Measurements from ENCODE around the gene TMBIM6.
A peak's percentile ranks its signal among the peaks of the same experiment; 100 is the strongest.

DNA sequence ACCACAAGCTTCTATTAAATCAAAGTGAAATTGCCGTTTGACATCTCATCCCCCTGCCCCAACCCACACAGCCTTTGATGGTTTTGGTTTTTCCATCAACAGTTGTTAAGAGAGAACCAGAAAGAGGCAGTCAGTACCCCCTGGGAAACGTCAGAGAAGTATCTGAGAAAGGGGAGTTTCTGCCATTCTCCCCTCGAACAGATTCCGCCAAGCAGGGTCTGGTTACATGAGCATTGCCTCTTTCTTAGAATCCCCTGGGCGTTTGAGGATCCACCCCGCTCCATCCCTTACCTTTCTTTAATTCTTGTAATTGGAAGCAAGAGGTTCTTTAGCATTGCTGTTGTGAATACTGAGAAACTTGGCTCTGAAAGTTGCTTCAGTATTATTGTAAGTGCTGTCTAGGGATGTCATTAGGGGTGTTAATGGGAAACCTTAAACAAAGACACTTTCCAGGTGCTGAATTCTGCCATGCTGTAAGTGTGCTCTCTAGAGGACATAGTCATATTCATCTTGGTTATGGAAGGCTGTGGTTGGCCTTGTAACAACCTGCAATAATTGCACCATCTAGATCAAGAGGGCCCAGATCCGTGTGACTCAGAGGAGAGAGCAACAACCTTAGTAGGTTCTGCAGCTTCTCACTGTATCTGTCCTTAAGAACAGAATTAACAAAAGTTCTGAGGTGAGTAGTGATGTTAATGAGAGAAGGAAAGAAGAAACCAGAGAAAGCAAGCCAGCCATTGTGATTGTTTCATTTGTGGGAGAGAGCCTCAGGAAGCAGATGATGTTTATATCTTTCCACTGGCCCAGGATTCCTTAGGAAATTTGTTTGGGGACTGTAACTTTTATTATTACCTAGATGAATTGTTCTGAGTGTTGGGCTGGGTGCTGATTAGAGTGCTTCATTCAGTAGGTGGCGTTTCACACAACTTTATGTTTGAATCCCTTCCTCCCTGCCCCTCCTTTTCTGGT, 9.0 kb downstream of the TMBIM6 start:
- TF ChIP-seq, protein P1, sequence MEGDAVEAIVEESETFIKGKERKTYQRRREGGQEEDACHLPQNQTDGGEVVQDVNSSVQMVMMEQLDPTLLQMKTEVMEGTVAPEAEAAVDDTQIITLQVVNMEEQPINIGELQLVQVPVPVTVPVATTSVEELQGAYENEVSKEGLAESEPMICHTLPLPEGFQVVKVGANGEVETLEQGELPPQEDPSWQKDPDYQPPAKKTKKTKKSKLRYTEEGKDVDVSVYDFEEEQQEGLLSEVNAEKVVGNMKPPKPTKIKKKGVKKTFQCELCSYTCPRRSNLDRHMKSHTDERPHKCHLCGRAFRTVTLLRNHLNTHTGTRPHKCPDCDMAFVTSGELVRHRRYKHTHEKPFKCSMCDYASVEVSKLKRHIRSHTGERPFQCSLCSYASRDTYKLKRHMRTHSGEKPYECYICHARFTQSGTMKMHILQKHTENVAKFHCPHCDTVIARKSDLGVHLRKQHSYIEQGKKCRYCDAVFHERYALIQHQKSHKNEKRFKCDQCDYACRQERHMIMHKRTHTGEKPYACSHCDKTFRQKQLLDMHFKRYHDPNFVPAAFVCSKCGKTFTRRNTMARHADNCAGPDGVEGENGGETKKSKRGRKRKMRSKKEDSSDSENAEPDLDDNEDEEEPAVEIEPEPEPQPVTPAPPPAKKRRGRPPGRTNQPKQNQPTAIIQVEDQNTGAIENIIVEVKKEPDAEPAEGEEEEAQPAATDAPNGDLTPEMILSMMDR (conservative IDR thresholded peaks at IDR 0.05; ENCODE audit: low read length) = peak; percentile 60
- TF ChIP-seq EZH2phosphoT487 (IDR thresholded peaks at IDR 0.05; ENCODE audit: borderline replicate concordance, low read depth, low read length) = no peak

Measured in OCI-LY7 (cell line).